HG03520 (cell line): ENCODE results near the gene GNG7.
"Not testable (repeated sequence)": the region's sequence is repeated elsewhere in the genome, so short reads cannot be mapped to it uniquely, and the experiment has no call there.

ENCODE experiments used
- ATAC-seq: cut with Tn5 transposase; IDR thresholded peaks from one replicate; pipeline ENCODE4 v1.9.1; 2021; ENCODE audit warnings: mild to moderate bottlenecking, moderate library complexity; ENCODE audit not compliant: unreplicated experiment

The GNG7 gene

GRCh38 chr19:2493448-2493847 lies 209.0 kb downstream of the GNG7 start:
- not testable (repeated sequence) for ATAC-seq

GRCh38 chr19:2492870-2493269 lies 209.6 kb downstream of the GNG7 start:
- ATAC-seq: no peak

- no peak for ATAC-seq
Measured at GRCh38 chr19:2491130-2491801, 211.2 kb downstream of the GNG7 start.

DNA sequence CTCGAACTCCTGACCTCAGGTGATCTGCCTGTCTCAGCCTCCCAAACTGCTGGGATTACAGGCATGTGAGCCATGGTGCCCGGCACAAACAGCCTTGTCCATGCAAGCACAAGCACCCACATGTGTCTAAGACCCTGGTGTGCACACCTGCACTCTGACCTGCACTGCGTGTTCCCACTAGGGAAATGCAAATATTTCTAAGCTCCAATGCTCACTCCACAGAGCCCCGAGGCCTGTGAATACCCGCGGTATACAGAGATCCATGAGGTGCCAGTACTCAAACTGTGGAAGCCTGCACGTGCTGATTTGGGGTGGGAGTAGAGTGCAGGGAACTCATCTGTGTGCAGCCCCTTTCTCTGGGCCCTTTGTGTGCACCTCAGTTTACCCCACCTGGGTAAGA lies 211.8 kb downstream of the GNG7 start:
- no peak for ATAC-seq

- ATAC-seq: no peak
Measured at GRCh38 chr19:2488942-2489731, 213.4 kb downstream of the GNG7 start.

GRCh38 chr19:2488405-2488941 lies 214.0 kb downstream of the GNG7 start:
- no peak for ATAC-seq

DNA sequence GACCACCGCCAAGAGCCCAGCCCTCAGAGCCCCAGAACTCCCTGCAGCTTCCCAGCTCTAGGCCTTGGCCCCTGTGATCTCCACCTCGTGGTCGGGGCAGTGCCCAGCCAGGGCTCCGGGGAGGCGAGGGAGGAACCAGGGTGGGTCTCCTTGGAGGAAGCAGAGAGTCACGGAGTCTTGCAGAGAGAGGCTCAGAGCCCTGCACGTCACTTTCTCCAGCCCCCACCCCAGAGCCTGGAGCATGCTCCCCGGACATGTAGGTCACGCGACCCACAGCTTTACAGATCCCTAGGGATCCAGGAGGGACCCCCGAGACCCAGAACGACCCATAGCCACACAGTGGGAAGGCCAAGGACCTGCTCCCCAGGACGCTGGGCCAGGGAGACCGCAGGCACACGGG lies 214.7 kb downstream of the GNG7 start:
- no peak for ATAC-seq

DNA sequence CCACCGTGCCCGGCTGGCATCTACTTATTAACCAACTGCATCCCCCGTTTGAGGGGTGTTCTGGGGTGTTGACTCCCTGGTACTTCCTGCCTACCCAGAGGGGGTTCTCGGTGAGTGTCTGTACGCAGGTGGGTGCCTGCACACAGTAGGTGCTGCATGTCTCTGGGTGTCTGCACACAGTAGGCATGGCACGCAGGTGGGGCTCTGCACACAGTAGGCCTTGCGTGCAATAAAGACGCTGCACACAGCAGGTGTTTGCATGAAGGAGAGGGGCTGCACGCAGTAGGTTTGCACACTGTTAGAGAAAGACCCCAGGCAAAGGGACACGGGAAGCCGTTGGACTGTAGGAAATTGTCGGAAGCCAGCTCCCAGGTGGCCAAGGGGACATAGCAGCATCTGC lies 215.4 kb downstream of the GNG7 start:
- ATAC-seq: no peak

- ATAC-seq: no peak
Measured at GRCh38 chr19:2485428-2485827, 217.1 kb downstream of the GNG7 start.

- no peak for ATAC-seq
Measured at GRCh38 chr19:2484178-2484937, 218.1 kb downstream of the GNG7 start.

DNA sequence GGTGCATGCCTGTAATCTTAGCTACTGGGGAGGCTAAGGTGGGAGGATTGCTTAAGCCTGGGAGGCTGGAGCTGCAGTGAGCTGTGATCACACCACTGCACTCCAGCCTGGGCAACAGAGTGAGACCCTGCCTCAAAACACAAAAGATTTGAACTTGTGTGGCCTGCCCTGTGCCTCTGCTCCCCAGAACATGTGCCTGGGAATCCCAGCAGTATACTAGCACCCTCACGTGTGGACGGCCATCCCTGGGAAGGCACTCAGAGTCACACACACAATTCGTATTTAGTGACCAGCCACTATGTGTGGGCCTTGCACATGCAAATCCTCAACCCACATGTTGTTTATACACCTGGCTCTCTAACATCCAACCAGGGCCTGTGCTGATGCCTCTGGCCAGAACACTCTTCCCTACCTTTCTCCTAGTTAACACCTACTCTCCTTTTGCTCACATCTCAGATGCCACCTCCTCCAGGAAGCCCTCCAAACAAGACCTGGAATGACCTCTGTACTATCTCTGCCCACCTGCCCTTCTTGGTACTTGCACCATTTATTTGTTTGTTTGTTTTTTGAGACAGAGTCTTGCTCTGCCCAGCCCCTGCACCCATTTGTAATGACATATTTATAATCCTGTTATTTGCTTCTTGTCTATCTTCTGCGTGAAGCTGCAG lies 218.9 kb downstream of the GNG7 start:
- ATAC-seq: no peak

- no peak for ATAC-seq
Measured at GRCh38 chr19:2483084-2483483, 219.4 kb downstream of the GNG7 start.

DNA sequence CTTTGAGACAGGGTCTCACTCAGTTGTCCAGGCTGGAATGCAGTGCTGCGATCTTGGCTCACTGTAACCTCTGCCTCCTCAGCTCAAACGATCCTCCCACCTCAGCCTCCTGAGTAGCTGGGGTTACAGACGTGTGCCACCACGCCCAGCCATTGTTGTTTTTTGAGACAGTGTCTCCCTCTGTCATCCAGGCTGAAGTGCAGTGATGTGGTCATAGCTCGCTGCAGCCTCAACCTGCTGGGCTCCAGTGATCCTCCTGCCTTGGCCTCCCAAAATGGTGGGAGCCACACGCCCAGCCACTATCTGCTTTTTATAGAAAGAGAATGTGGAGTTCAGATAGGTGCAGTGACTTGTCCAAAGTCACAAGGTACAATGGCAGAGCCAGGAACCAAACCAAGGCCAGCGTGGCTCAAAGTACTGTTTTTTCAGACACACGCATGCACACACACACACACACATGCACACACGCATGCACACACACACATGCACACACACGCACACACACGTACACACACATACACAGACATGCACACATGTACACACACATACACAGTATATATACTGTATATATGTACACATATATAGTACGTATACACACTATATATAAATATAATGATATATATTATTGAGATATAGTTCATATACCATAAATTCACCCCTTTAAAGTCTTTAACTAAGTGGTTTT lies 220.0 kb downstream of the GNG7 start:
- no peak for ATAC-seq

DNA sequence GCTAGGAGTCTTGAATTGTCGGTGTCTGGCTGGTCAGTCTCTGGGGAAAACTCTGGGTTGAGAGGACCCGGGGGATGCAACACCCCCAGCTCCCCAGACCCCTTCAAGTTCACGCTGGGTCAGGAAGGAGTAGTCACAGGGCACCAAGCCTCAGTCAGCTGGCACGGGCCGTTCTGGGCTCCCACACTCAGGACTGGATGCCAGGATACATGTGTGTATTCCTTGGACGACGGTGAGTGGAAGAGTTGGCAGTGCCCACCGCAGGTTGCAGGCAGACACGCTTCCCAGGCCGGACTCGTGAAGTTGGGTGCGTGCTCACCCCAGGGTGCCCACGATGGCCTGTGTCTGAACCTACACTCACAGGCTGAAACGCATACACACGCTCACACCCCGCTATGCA lies 221.0 kb downstream of the GNG7 start:
- no peak for ATAC-seq

DNA sequence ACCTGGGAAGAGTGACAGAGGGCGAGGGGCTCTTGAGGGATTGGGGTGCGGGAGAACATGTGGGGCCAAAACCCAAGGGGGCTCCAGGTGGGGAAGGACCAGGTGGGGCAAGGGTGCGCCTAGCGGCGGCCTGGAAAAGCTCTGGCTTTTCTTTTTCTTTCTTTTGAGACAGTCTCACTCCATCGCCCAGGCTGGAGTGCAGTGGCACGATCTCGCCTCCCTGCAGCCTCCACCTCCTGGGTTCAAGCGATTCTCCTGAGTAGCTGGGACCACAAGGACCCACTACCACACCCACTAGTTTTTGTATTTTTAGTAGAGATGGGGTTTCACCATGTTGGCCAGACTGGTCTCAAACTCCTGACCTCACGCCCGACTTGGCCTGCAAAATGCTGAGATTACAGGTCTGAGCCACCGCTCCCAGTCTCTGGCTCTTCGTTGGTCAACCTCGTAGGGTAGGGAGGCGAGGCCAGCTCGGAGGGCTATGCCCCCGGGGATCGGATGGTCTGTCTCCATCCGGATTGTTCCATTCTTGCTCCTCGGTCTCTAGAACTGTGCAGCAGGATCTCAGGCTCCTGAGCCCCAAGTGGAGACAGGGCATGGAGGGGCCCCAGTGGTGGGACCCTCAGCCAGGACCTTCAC lies 222.8 kb downstream of the GNG7 start:
- no peak for ATAC-seq

- no peak for ATAC-seq
Measured at GRCh38 chr19:2478756-2479555, 223.5 kb downstream of the GNG7 start.

- no peak for ATAC-seq
Measured at GRCh38 chr19:2478278-2478755, 224.2 kb downstream of the GNG7 start.

GRCh38 chr19:2477732-2478191 lies 224.7 kb downstream of the GNG7 start:
- ATAC-seq: no peak
